Gastroesophageal sphincter (tissue), 4 donors: ENCODE data around the gene CCDC33. TPM values are rescaled to one million over a fixed set of nuclear protein-coding genes. Genes with fewer than 3 reads are reported as not detected.

Experiments used
- ATAC-seq: fragments of 150-250 bp; one replicate; pipeline ENCODE4 v1.9.1; 2016; ENCODE audit warnings: mild to moderate bottlenecking, moderate library complexity
- H3K27ac ChIP-seq, 4 donors: fragments of 200-600 bp; sonication (generic) in 3 of 4; 1 replicate in 3 of 4; 2 replicates in 1 of 4; pipeline ENCODE4 v1.5.1; 2016 to 2019
- H3K27me3 ChIP-seq: fragments of 200-600 bp; sonication (generic); one replicate; pipeline ENCODE4 v1.5.1; 2019
- H3K36me3 ChIP-seq, 2 donors: fragments of 200-600 bp; sonication (generic); one replicate each; pipeline ENCODE4 v1.5.1; 2019; ENCODE audit warnings: control low read depth in 1 of 2
- H3K4me1 ChIP-seq, 3 donors: fragments of 200-600 bp; sonication (generic); 1 replicate in 2 of 3; 2 replicates in 1 of 3; pipeline ENCODE4 v1.5.1; 2016 to 2019; ENCODE audit warnings: control low read depth in 2 of 3
- H3K4me3 ChIP-seq, 2 donors: fragments of 200-600 bp; sonication (generic); one replicate each; pipeline ENCODE4 v1.5.1; 2019; ENCODE audit warnings: mild to moderate bottlenecking in 1 of 2, moderate library complexity in 1 of 2
- H3K9me3 ChIP-seq, 3 donors: fragments of 200-600 bp; sonication (generic); one replicate each; pipeline ENCODE4 v1.5.1; 2017 to 2019; ENCODE audit warnings: control low read depth in 2 of 3
- EP300 ChIP-seq: sonication (generic); formaldehyde crosslinking; IDR thresholded peaks from one replicate; pipeline ENCODE4 v1.6.1; 2017; ENCODE audit warnings: antibody characterized with exemption, mild to moderate bottlenecking
- POLR2A ChIP-seq, 2 donors: fragments of 450-650 bp; IDR thresholded peaks; one replicate each; pipeline ENCODE4 v1.6.1; 2017; ENCODE audit warnings: antibody characterized with exemption in 2 of 2, mild to moderate bottlenecking in 2 of 2, moderate library complexity in 1 of 2
- POLR2AphosphoS5 ChIP-seq: sonication (generic); formaldehyde crosslinking; IDR thresholded peaks from one replicate; pipeline ENCODE4 v1.6.1; 2017; ENCODE audit warnings: antibody characterized with exemption
- whole genome bisulfite sequencing, 2 donors: methylation state at CpG; one replicate each; pipeline ENCODE4 v1.1.5; 2018; ENCODE audit warnings: low coverage in 1 of 2; 5-methylcytosine and 5-hydroxymethylcytosine counted together
- total RNA-seq, 4 donors: library from RNA; depleted of rRNA; stranded (reverse); fragments of >200 nt; gene quantifications; one replicate each; pipeline ENCODE4 v1.1.0, GENCODE V29; 2016
- TF ChIP-seq, protein P1 (sequence below), 4 experiments: fragments of 200-600 bp in 2 of 4; fragments of 450-650 bp in 2 of 4; sonication (generic) in 1 of 4; IDR thresholded peaks; one replicate each; pipeline ENCODE4 v1.5.1; 2017 to 2019; ENCODE audit warnings: antibody characterized with exemption in 4 of 4, mild to moderate bottlenecking in 2 of 4, moderate library complexity in 2 of 4

CCDC33 gene
- total RNA-seq, 4 donors from 2014 or later = not detected

DNA sequence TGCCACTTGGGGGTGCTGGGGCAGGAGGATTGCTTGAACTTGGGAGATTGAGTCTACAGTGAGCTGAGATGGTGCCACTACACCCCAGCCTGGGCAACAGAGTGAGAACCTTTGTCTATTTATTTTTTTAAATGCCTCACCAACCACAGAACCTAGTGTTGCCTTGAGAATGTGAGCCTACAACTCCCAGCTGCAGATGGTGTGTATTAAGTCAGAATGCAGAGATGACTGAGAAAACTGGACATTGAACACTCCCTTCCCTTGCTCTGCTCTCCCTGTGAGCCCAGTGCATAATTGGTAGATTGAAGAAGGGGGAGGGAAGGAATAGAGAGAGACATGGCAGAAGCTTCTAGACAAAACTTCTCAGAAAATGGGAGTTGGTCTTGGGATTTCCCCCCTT lies 53.5 kb downstream of the CCDC33 start:
- Histone ChIP-seq H3K9me3 (no peaks in the 10 kb centered on the region), H3K36me3 (no peaks in the 10 kb centered on the region), H3K4me3 (no peak overlapping the region), H3K4me1 (peaks cover 0 to 7% (median 0%) of the 10 kb centered on the region in 3 donors), H3K27ac (no peak overlapping the region), H3K27me3 (peaks cover 43% of the 10 kb centered on the region)
- TF ChIP-seq POLR2A (IDR thresholded peaks at IDR 0.05) (no peak), POLR2AphosphoS5 (no peak), EP300 (no peak)
- TF ChIP-seq, protein P1, sequence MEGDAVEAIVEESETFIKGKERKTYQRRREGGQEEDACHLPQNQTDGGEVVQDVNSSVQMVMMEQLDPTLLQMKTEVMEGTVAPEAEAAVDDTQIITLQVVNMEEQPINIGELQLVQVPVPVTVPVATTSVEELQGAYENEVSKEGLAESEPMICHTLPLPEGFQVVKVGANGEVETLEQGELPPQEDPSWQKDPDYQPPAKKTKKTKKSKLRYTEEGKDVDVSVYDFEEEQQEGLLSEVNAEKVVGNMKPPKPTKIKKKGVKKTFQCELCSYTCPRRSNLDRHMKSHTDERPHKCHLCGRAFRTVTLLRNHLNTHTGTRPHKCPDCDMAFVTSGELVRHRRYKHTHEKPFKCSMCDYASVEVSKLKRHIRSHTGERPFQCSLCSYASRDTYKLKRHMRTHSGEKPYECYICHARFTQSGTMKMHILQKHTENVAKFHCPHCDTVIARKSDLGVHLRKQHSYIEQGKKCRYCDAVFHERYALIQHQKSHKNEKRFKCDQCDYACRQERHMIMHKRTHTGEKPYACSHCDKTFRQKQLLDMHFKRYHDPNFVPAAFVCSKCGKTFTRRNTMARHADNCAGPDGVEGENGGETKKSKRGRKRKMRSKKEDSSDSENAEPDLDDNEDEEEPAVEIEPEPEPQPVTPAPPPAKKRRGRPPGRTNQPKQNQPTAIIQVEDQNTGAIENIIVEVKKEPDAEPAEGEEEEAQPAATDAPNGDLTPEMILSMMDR (IDR thresholded peaks at IDR 0.05) = no peak
- no peak for ATAC-seq

DNA sequence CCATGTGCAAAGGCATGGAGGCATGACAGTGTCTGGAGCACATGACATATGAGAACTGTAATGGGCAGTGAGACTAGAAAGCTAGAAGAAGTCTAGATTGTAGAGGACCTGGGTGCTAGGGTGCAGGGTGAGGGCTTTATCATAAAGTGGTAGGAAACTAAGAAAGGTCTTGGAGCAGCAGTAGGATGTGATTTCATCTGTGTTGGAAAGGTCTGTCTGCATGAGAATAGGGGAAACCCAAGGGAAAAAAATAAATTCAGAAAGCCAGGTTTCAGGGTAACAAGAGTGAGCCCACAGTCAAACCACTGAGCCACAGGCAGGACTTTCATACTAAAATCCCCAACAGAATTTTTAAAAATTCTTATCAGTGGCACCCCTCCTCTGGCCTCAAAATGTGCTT lies 54.5 kb downstream of the CCDC33 start:
- no peak for ATAC-seq
- H3K9me3 ChIP-seq = no peaks in the 10 kb centered on the region
- TF ChIP-seq POLR2AphosphoS5 (no peak), POLR2A (IDR thresholded peaks at IDR 0.05) (no peak), EP300 (no peak)
- TF ChIP-seq, protein P1 (IDR thresholded peaks at IDR 0.05) = no peak
- no peak overlapping the region for H3K4me3 ChIP-seq
- peaks cover 0 to 7% (median 0%) of the 10 kb centered on the region in 3 donors for H3K4me1 ChIP-seq
- H3K27ac ChIP-seq = no peak overlapping the region
- peaks cover 47% of the 10 kb centered on the region for H3K27me3 ChIP-seq
- H3K36me3 ChIP-seq = no peaks in the 10 kb centered on the region

DNA sequence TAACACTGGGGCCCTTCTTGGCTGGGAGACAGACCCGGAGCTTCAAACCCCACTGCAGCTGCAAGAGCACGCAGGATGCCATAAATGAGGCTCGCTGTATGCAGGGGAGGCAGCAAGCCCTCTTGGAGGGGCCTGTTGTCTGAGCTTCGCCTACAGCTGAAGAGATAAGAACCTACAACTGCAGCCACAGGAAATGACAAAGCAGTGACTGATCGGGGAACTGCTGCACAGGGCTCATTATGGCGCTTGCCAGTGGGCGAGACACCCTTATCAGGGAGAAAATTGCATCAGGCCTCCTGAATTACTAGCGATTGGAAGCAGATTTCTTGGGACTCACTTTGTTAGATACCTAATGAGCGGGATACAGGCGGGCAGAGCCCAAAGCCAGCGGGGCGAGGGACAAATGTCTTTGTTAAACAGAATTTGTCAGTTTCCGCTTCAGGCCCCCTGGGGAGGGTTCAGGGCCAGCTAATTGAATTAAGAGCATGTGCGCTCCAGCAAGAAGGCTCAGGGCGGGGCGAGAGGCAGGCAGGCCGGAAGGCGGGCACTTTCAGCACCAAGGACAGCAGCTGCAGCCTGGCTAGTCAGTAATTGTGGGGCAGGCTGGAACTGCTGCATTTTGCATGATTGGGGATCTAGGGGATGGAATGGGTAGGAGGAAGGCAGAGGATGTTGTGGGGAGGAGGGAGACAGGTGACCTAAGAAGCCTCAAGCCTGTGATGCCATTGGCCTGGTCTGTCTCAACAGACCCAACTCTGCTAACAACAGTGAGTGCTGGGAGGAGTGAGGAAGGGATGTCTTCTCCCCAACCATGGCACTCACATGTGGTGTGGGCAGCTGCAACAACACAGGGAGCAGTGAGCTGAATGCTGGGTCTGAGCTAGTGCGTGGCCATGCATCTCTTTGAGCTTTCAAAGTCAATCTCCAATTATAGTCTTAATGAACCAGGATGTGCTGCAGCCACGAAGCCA lies 55.3 kb downstream of the CCDC33 start:
- TF ChIP-seq POLR2A (IDR thresholded peaks at IDR 0.05) = no peak
- TF ChIP-seq POLR2AphosphoS5 = no peak
- no peak for TF ChIP-seq EP300
- TF ChIP-seq, protein P1 (IDR thresholded peaks at IDR 0.05) = no peak
- H3K4me1 ChIP-seq = peaks cover 0 to 7% (median 0%) of the 10 kb centered on the region in 3 donors
- H3K9me3 ChIP-seq = no peaks in the 10 kb centered on the region
- H3K27me3 ChIP-seq = peaks cover 54% of the 10 kb centered on the region
- H3K27ac ChIP-seq = no peak overlapping the region
- WGBS, 2 donors = 0 to 7% methylated on average over 1 to 5 of the region's 20 CpGs
- peak; percentile 58 for ATAC-seq
- no peaks in the 10 kb centered on the region for H3K36me3 ChIP-seq
- H3K4me3 ChIP-seq = no peak overlapping the region

DNA sequence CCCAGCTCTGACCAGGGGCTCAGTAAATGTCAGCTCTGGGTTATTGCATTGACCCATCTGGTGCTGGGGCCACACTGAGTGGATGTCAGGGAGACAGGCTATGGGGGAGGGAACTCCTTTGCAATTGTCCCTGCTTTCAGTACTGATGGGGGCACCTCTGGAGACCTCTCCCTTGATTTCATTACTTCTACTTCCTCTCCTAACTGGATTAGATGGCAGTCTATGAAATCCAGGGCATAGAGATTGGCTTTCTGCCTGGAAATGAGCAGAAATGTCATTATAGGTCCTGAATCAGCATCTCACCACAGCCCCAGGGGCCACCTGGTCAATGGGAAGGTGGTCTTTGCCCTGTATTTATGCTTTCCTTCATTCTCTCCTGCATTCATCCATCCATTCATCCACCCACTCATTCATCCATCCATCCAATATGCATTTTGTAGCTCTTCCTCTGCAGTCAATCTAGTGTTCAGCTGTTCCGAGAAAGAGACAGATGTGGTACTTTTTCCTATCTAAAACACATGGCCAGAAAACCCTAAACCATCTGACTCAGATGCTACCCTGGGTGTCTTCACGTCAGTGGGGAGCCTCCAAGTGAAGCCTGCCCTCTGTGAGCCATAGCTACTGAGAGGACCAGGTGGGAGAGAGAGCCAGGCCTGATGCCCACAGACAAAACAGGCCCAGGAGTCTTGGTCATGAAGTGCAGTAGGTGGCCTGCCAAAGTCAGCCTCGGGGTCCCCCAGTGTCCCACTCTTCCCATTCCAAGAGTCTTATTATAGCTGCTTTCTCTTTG lies 57.1 kb downstream of the CCDC33 start:
- TF ChIP-seq, protein P1 (IDR thresholded peaks at IDR 0.05) = no peak
- no peak for TF ChIP-seq EP300
- no peak for TF ChIP-seq POLR2AphosphoS5
- TF ChIP-seq POLR2A (IDR thresholded peaks at IDR 0.05) = no peak
- Histone ChIP-seq H3K9me3 (no peaks in the 10 kb centered on the region), H3K27ac (no peak overlapping the region), H3K4me3 (no peak overlapping the region), H3K36me3 (no peaks in the 10 kb centered on the region), H3K4me1 (peaks cover 0 to 7% (median 0%) of the 10 kb centered on the region in 3 donors), H3K27me3 (peaks cover 57% of the 10 kb centered on the region)
- ATAC-seq = no peak
- 65 to 85% methylated on average over 2 of the region's 3 CpGs for WGBS, 2 donors
